Right atrium auricular region (tissue), 2 donors: ENCODE measurements around the gene FAM222A. TPM values are rescaled to one million over a fixed set of nuclear protein-coding genes. Genes with fewer than 3 reads are reported as not detected.

ENCODE experiments used
- DNase-seq: peaks from one replicate; pipeline ENCODE4 v3.0.0-alpha.2; 2019; ENCODE audit warnings: low spot score
- H3K27ac ChIP-seq, 2 donors: fragments of 200-600 bp; sonication (generic); 1 replicate in 1 of 2; 2 replicates in 1 of 2; pipeline ENCODE4 v1.5.1; 2016 to 2019
- H3K27me3 ChIP-seq, 2 donors: fragments of 200-600 bp; sonication (generic); one replicate each; pipeline versions ENCODE4 v1.5.1 to v1.6.0; 2017 to 2019
- H3K36me3 ChIP-seq: fragments of 200-600 bp; sonication (generic); one replicate; pipeline ENCODE4 v1.5.1; 2016
- H3K4me1 ChIP-seq, 2 donors: fragments of 200-600 bp; sonication (generic); one replicate each; pipeline versions ENCODE4 v1.5.1 to v1.6.0; 2017 to 2019
- H3K4me3 ChIP-seq, 2 donors: fragments of 200-600 bp; sonication (generic); 1 replicate in 1 of 2; 2 replicates in 1 of 2; pipeline ENCODE4 v1.5.1; 2017 to 2019; ENCODE audit warnings: mild to moderate bottlenecking in 1 of 2, moderate library complexity in 1 of 2
- H3K9me3 ChIP-seq, 2 donors: fragments of 200-600 bp; sonication (generic); one replicate each; pipeline ENCODE4 v1.5.1; 2019
- CTCF ChIP-seq, 2 donors: fragments of 200-600 bp; sonication (generic); IDR thresholded peaks; one replicate each; pipeline ENCODE4 v1.5.1; 2019; ENCODE audit warnings: antibody characterized with exemption in 2 of 2
- total RNA-seq, 2 donors: library from RNA; depleted of rRNA; stranded (reverse); fragments of >200 nt; gene quantifications; one replicate each; pipeline ENCODE4 v1.1.0, GENCODE V29; 2016

The FAM222A gene
- total RNA-seq, 2 donors from 2014 or later = 23.6 to 32.4 TPM

GRCh38 chr12:109705291-109705690 is 8.3 kb upstream of the FAM222A start:
- Histone ChIP-seq H3K4me1 (no peaks in the 10 kb centered on the region), H3K27ac (no peak overlapping the region), H3K4me3 (no peak overlapping the region), H3K36me3 (no peaks in the 10 kb centered on the region), H3K27me3 (no peaks in the 10 kb centered on the region), H3K9me3 (no peaks in the 10 kb centered on the region)
- TF ChIP-seq CTCF (IDR thresholded peaks at IDR 0.05) = no peak
- no peak for DNase-seq

GRCh38 chr12:109706398-109706746 is 7.3 kb upstream of the FAM222A start:
- TF ChIP-seq CTCF (IDR thresholded peaks at IDR 0.05) = no peak
- no peaks in the 10 kb centered on the region for H3K27me3 ChIP-seq
- H3K9me3 ChIP-seq = no peaks in the 10 kb centered on the region
- no peaks in the 10 kb centered on the region for H3K36me3 ChIP-seq
- H3K4me3 ChIP-seq = no peak overlapping the region
- no peak for DNase-seq
- no peak overlapping the region for H3K27ac ChIP-seq
- H3K4me1 ChIP-seq = no peaks in the 10 kb centered on the region

- no peak for DNase-seq
- Histone ChIP-seq H3K9me3 (no peaks in the 10 kb centered on the region), H3K4me1 (peaks cover 0 to 5% of the 10 kb centered on the region in 2 donors), H3K27me3 (no peaks in the 10 kb centered on the region), H3K36me3 (no peaks in the 10 kb centered on the region), H3K4me3 (no peak overlapping the region), H3K27ac (no peak overlapping the region)
- no peak for TF ChIP-seq CTCF (IDR thresholded peaks at IDR 0.05)
Measured at GRCh38 chr12:109706747-109707469, 6.7 kb upstream of the FAM222A start.

GRCh38 chr12:109707470-109707821 is 6.2 kb upstream of the FAM222A start:
- Histone ChIP-seq H3K27me3 (no peaks in the 10 kb centered on the region), H3K9me3 (no peaks in the 10 kb centered on the region), H3K4me3 (no peak overlapping the region), H3K27ac (no peak overlapping the region), H3K36me3 (no peaks in the 10 kb centered on the region), H3K4me1 (peaks cover 0 to 11% of the 10 kb centered on the region in 2 donors)
- no peak for DNase-seq
- no peak for TF ChIP-seq CTCF (IDR thresholded peaks at IDR 0.05)

GRCh38 chr12:109708939-109709338 is 4.7 kb upstream of the FAM222A start:
- Histone ChIP-seq H3K36me3 (no peaks in the 10 kb centered on the region), H3K4me3 (no peak overlapping the region), H3K27ac (no peak overlapping the region), H3K9me3 (no peaks in the 10 kb centered on the region), H3K27me3 (no peaks in the 10 kb centered on the region), H3K4me1 (peaks cover 0 to 19% of the 10 kb centered on the region in 2 donors)
- no peak for DNase-seq
- TF ChIP-seq CTCF (IDR thresholded peaks at IDR 0.05) = no peak

GRCh38 chr12:109709401-109709991 is 4.1 kb upstream of the FAM222A start:
- Histone ChIP-seq H3K9me3 (no peaks in the 10 kb centered on the region), H3K4me3 (no peak overlapping the region), H3K36me3 (no peaks in the 10 kb centered on the region), H3K27ac (no peak overlapping the region), H3K4me1 (peaks cover 0 to 20% of the 10 kb centered on the region in 2 donors), H3K27me3 (no peaks in the 10 kb centered on the region)
- no peak for DNase-seq
- no peak for TF ChIP-seq CTCF (IDR thresholded peaks at IDR 0.05)
